Adrenal gland (tissue), 12 donors: ENCODE measurements around the gene ANKDD1A. TPM values are rescaled to one million over a fixed set of nuclear protein-coding genes. Genes with fewer than 3 reads are reported as not detected.

Source experiments
- DNase-seq, 7 donors: peaks; one replicate each; pipeline ENCODE4 v3.0.0-alpha.2; 2019 to 2020
- H3K27ac ChIP-seq, 5 donors: fragments of 200-600 bp; sonication (generic) in 4 of 5; 1 replicate in 3 of 5; 2 replicates in 2 of 5; pipeline versions ENCODE4 v1.5.1 to v1.8.0; 2016 to 2020; ENCODE audit warnings: mild to moderate bottlenecking in 1 of 5
- H3K27me3 ChIP-seq: fragments of 200-600 bp; 2 replicates; pipeline ENCODE4 v1.8.0; 2021
- H3K36me3 ChIP-seq, 2 donors: fragments of 200-600 bp; replicated peaks in 1 of 2; 1 replicate in 1 of 2; 2 replicates in 1 of 2; pipeline versions ENCODE4 v1.5.1 to v1.8.0; 2018 to 2022
- H3K4me1 ChIP-seq, 2 donors: fragments of 200-600 bp; replicated peaks in 1 of 2; 1 replicate in 1 of 2; 2 replicates in 1 of 2; pipeline versions ENCODE4 v1.5.1 to v1.8.0; 2018 to 2021
- H3K4me3 ChIP-seq, 4 donors: fragments of 200-600 bp; sonication (generic) in 3 of 4; one replicate each; pipeline ENCODE4 v1.5.1; 2016 to 2018
- H3K9me3 ChIP-seq, 3 donors: fragments of 200-600 bp; sonication (generic) in 1 of 3; replicated peaks in 1 of 3; 1 replicate in 2 of 3; 2 replicates in 1 of 3; pipeline versions ENCODE4 v1.5.1 to v1.8.0; 2016 to 2021
- POLR2A ChIP-seq, 2 donors: fragments of 450-650 bp; IDR thresholded peaks; one replicate each; pipeline ENCODE4 v1.6.1; 2017; ENCODE audit warnings: antibody characterized with exemption in 2 of 2, mild to moderate bottlenecking in 2 of 2, moderate library complexity in 1 of 2
- WGBS, 4 donors: extraction: QIAGEN DNeasy Blood & Tissue Kit in 2 of 4; methylation state at CpG; one replicate each; pipeline versions ENCODE4 v1.1.5 to v1.1.7; 2013 to 2017; 5-methylcytosine and 5-hydroxymethylcytosine counted together
- intact Hi-C, 2 donors: fragments of 100-400 bp; cut with DNase I; formaldehyde crosslinking; loops; one replicate each; pipeline versions ENCODE4 v1.14.1 to v1.15.0; 2022 to 2023
- polyA plus RNA-seq, 3 donors: library from polyadenylated mRNA; stranded (reverse); fragments of 200-250 nt in 2 of 3; fragments of 350-450 nt in 1 of 3; fragmentation: Illumina TruSeq in 1 of 3; extraction: RNeasy Lipid Tissue Mini Kit (QIAGEN cat#74804) in 1 of 3; gene quantifications; one replicate each; pipeline ENCODE4 v1.2.3, GENCODE V29; 2013 to 2014
- total RNA-seq, 9 donors: library from RNA; depleted of rRNA in 4 of 9; stranded (reverse); fragments of >200 nt in 4 of 9; fragments of 120-200 nt in 1 of 9; fragmentation: NEBNext Ultra II Directional in 1 of 9; extraction: Animal tissue kit (Norgen Biotek cat#: 25700) in 1 of 9; gene quantifications; one replicate each; pipeline versions ENCODE4 v1.1.0 to v1.2.4, GENCODE V29; 2013 to 2023
- TF ChIP-seq, protein P1 (sequence below), 6 experiments: fragments of 450-650 bp in 4 of 6; fragments of 200-600 bp in 2 of 6; sonication (generic) in 1 of 6; IDR thresholded peaks; 1 replicate in 5 of 6; 2 replicates in 1 of 6; pipeline versions ENCODE4 v1.5.1 to v1.8.0; 2016 to 2021; ENCODE audit warnings: antibody characterized with exemption in 6 of 6, mild to moderate bottlenecking in 2 of 6, moderate library complexity in 1 of 6
- donor health status: healthy with polysubstance abuse.
- donor health status: Bipolar disorder and iron deficiency.
- donor health status: DM: yes; HTN: yes; CAD: no.
- donor health status: DM: no; HTN: no; CAD: no.
- donor health status: DM: no; HTN: no; CAD: no.
- donor health status: DM: yes; HTN: yes; CAD: no.

ANKDD1A gene
- total and polyA plus RNA-seq, 12 donors, result 7.0 to 41.7 (median 28.4) TPM

DNA sequence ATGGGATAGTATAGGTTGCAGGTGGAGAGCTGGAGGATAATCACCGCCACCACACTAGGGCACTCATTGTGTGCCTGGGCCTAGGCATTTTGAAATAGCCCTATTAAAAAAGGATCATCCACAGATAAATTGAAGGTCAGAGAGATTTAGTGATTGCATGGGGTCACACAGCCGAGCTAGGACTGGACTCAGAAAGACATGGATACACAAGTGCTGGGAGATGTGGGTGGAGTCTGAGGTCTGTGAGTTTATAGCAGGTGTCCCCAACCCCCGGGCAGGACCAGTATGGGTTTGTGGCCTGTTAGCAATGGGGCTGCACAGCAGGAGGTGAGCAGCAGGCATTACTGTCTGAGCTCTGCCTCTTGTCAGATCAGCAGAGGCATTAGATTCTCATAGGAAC, 5.3 kb upstream of the ANKDD1A start:
- Histone ChIP-seq H3K4me1 (peaks cover 0 to 9% of the 10 kb centered on the region in 2 donors), H3K27ac (no peak overlapping the region), H3K4me3 (no peak overlapping the region), H3K27me3 (no peaks in the 10 kb centered on the region), H3K9me3 (peaks cover 0 to 3% (median 0%) of the 10 kb centered on the region in 3 donors), H3K36me3 (no peaks in the 10 kb centered on the region)
- no peak for DNase-seq
- 89 to 93% (median 91%) methylated on average over 3 of the region's 3 CpGs for WGBS, 4 donors
- intact Hi-C loops, result loop anchor here in 1 of 2 donors (5.0 kb wide), 1 partner anchor 174 kb away; no protein-coding TSS in a partner anchor
- no peak for TF ChIP-seq POLR2A (IDR thresholded peaks at IDR 0.05)
- TF ChIP-seq, protein P1, sequence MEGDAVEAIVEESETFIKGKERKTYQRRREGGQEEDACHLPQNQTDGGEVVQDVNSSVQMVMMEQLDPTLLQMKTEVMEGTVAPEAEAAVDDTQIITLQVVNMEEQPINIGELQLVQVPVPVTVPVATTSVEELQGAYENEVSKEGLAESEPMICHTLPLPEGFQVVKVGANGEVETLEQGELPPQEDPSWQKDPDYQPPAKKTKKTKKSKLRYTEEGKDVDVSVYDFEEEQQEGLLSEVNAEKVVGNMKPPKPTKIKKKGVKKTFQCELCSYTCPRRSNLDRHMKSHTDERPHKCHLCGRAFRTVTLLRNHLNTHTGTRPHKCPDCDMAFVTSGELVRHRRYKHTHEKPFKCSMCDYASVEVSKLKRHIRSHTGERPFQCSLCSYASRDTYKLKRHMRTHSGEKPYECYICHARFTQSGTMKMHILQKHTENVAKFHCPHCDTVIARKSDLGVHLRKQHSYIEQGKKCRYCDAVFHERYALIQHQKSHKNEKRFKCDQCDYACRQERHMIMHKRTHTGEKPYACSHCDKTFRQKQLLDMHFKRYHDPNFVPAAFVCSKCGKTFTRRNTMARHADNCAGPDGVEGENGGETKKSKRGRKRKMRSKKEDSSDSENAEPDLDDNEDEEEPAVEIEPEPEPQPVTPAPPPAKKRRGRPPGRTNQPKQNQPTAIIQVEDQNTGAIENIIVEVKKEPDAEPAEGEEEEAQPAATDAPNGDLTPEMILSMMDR (IDR thresholded peaks at IDR 0.05), result no peak

DNA sequence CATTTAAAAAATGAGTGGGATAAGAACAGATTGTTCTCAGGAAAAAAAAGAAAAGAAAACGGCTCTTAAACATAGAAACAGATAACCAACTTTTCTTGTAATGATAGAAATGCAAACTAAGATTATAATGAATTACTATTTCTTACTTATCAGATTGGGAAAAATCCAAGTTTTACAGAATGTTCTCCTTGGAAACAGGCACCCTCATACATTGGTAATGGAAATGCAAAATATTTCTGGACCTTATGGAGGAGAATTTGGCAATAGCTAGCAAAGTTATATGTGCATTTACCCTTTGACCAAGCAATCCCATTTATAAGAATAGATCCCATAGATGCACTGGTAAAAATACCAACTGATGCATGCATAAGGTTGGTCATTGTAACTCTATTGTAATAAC, 3.7 kb upstream of the ANKDD1A start:
- TF ChIP-seq POLR2A (IDR thresholded peaks at IDR 0.05), result no peak
- TF ChIP-seq, protein P1 (IDR thresholded peaks at IDR 0.05), result no peak
- H3K27ac ChIP-seq, result peak overlapping the region in 1 of 5 donors; percentile 5
- intact Hi-C loops, result loop anchor here in 1 of 2 donors (5.0 kb wide), 1 partner anchor 176 kb away; no protein-coding TSS in a partner anchor
- H3K36me3 ChIP-seq, result no peaks in the 10 kb centered on the region
- H3K4me1 ChIP-seq, result peaks cover 0 to 17% of the 10 kb centered on the region in 2 donors
- 23 to 27% (median 26%) methylated on average over 1 of the region's 1 CpG for WGBS, 4 donors
- H3K27me3 ChIP-seq, result no peaks in the 10 kb centered on the region
- DNase-seq, result no peak
- H3K9me3 ChIP-seq, result no peaks in the 10 kb centered on the region
- H3K4me3 ChIP-seq, result no peak overlapping the region

DNA sequence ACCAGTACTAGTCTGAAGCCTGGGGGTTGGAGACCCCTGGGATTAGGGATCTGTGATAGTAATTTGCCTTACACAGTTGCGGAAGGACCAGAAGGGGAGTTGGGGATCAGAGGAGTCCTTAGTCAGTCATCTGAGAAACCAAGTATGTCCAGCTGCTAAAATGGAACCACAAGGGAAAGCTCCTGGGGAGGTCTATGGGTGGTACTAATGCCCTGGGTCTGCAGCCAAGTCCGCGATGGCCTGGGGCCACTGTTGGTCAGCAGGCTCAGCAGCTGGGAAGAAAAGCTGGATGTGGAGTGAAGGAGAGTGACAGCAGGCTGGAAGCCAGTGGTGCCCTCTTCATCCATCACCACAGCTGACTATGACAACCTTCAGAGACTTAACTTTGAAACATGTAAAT, 2.2 kb upstream of the ANKDD1A start:
- intact Hi-C loops, result loop anchor here in 1 of 2 donors (5.0 kb wide), 1 partner anchor 177 kb away; no protein-coding TSS in a partner anchor
- TF ChIP-seq POLR2A (IDR thresholded peaks at IDR 0.05), result no peak
- TF ChIP-seq, protein P1 (IDR thresholded peaks at IDR 0.05), result no peak
- Histone ChIP-seq H3K36me3 (no peaks in the 10 kb centered on the region), H3K27ac (no peak overlapping the region), H3K4me1 (peaks cover 0 to 17% of the 10 kb centered on the region in 2 donors), H3K9me3 (no peaks in the 10 kb centered on the region), H3K4me3 (no peak overlapping the region), H3K27me3 (no peaks in the 10 kb centered on the region)
- 88 to 100% (median 89%) methylated on average over 3 of the region's 3 CpGs for WGBS, 4 donors
- no peak for DNase-seq

DNA sequence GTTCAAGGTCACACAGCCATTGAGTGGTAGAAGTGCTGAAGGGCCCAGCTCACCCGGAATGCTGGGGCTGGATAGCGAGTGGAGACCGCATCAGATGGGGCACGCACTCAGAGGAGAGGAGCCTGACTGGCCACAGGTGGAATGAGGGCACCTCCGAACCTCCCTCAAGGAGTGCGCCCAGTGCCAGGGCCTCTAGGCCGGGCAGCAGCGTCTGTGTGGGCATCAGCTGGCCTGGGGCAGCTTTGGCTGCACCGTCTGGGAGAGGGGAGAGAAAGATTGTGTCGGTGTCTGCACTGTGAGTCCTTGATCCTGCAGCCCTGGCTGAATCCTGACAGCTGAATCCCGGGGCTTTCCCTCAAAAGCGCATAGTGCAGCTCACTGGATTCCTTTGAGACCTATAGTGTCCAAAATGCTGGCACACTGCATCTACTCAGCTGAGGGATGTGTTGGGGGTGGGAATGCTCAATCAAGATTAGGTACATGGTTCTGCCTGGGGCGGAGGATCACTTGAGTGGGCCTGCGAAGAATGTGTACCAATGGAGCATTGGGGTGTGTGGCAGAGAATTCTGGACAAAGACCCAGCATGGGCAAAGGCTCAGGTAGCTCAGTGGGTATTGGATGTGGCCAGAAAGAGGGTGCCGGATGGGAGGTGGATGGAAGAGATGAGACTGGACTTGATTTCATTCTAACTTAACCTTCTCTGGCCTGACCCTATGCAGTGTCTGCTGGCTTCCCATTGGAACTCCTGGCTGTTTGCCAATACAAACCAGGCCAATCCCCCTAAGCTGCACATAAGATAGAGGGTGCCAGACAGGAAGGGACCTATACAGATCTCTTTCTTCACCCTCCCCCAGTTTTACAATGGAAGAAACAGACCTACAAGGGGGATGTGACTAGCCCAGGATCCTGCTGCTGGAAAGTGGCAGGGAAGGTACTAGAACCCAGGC, 950 bp downstream of the ANKDD1A start:
- H3K27me3 ChIP-seq, result no peaks in the 10 kb centered on the region
- intact Hi-C loops, result loop anchor here (5.0 to 10.0 kb wide), 2 partner anchors 65 to 178 kb away; no protein-coding TSS in a partner anchor
- no peak for TF ChIP-seq POLR2A (IDR thresholded peaks at IDR 0.05)
- TF ChIP-seq, protein P1 (IDR thresholded peaks at IDR 0.05), result no peak
- H3K4me1 ChIP-seq, result peaks cover 0 to 28% of the 10 kb centered on the region in 2 donors
- peak in 3 of 7 donors; percentile 30 to 46 (median 32) for DNase-seq
- WGBS, 4 donors, result 55 to 58% (median 56%) methylated on average over 11 to 15 of the region's 15 CpGs
- peak overlapping the region in 2 of 4 donors; percentile 34 to 83 for H3K4me3 ChIP-seq
- no peaks in the 10 kb centered on the region for H3K9me3 ChIP-seq
- peak overlapping the region in 3 of 5 donors; percentile 45 to 86 (median 74) for H3K27ac ChIP-seq
- H3K36me3 ChIP-seq, result no peaks in the 10 kb centered on the region
